ENCODE measurements around the gene TRPV3. TPM values are rescaled to one million over a fixed set of nuclear protein-coding genes. Genes with fewer than 3 reads are reported as not detected.
"Not testable (repeated sequence)": the region's sequence is repeated elsewhere in the genome, so short reads cannot be mapped to it uniquely, and the experiment has no call there.

The TRPV3 gene
- total RNA-seq, 1 donor from 2014 or later, result 0.06 TPM

DNA sequence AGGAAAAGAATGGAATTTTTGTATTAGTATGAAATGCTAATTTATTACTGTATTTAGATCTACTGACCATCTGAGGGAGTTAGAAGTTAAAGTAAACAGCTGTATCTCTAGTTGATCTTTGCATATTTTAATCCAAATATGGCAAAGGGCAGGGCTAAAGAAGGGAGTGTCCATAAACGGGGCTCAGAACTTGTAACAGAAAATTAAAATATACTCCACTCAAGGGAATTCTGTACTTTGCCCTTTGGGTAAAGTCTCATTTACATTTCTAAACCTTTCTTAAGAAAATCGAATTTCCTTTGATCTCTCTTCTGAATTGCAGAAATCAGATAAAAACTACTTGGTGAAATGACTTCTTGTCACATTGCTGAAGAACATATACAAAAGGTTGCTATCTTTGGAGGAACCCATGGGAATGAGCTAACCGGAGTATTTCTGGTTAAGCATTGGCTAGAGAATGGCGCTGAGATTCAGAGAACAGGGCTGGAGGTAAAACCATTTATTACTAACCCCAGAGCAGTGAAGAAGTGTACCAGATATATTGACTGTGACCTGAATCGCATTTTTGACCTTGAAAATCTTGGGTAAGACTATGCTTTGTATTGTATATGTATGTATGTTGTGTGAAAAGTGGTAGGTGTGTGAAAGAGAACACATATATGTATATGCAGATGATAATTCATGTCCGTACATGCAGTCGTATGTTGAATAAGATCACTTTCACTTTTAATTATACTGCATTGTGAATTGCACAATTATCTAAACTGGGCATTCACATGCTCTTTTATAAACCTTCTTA is 81.6 kb downstream of the TRPV3 start, which contains the start of gene ASPA:
ASPA (plus strand) TSS at position 186 of the 799 bp plus-strand sequence; CDS start at position 349, 163 bp downstream.
- DNase-seq (ENCODE audit: extremely low read depth, low read depth, low spot score), result no peak

DNA sequence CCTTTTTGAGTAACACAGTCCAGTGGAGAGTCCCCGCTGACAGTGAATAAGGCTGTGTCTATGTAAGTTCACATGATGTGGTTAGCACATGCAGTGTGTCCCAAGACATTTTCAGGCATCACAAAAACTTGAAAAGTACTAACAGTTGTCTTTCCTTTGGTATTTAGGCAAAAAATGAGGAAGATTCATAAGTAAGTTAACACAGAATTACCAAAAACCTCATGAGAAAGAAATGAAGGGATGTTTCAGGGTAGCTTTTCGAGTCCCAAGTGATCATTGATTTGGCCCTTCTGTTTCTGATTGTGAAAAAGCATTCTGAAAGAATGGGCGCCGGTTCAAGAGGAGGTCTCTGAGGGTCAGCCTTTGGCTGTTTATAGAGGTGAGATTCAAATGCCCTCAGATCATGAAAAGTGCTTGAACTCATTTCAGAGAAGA is 82.3 kb downstream of the TRPV3 start:
- DNase-seq (ENCODE audit: extremely low read depth, low read depth, low spot score), result no peak

DNA sequence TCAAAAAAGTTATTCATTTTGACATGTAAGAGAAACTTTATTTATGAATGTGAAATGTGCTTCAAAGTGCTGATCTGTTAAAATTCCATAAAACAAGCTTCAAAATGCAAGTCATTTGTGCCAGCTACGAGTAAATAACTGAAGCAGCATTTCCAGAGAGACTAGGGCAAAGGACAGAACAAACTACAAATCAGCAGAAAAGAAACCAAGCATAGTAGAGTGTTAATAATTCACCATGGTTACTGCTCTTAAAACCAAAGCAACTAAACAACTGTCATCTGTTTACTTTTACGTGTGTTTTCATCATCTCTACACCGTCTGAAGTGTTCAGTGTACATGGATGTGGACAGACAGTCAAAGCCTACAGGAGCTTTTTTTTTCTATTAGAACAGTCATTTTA is 83.4 kb downstream of the TRPV3 start:
- no peak for DNase-seq (ENCODE audit: extremely low read depth, low read depth, low spot score)

DNA sequence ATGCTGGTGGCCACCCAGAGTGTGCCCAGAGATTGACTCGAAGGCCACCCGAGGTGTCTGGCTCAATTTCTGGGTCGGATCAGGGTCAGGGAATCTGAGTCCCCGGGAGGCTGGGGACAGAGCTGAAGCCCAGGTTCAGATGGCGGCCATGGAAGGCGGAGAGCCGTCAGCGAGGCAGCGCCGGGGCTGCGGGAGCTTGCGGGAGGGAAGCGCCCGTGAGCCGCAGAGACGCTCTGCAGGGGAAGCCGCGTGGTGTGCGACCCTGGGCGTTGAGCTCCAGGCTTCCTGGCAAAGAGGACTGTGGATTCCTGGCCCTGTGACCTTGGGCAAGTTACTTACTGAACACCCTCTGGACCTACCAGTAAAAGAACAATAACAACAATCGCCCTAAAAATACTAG is 85.5 kb downstream of the TRPV3 start:
- DNase-seq (ENCODE audit: extremely low read depth, low read depth, low spot score), result no peak

DNA sequence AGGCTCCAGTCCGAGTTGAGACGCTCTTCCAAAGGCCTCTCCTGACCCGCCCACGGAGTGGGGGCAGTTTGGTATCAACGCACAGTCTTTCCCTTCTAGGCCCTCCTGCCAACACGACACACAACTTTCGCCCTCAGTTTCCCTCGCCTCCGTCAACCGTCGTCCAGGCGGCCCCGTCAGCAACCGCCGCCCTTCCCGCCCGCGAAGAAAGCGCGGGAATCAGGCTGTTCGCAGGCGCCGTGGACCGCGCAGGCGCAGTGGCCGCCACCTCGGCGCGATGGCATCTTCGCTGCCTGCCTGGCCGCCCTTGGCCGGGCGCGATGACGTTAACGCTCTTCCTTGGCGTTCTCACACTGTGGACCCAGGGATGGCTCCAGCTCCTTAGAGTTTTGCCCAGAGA is 86.0 kb downstream of the TRPV3 start, which contains the start of gene SPATA22:
SPATA22 (minus strand) TSS at position 221 of the 400 bp plus-strand sequence. CDS start 2,494 bp downstream, outside the sequence.
- DNase-seq (ENCODE audit: extremely low read depth, low read depth, low spot score), result no peak

DNA sequence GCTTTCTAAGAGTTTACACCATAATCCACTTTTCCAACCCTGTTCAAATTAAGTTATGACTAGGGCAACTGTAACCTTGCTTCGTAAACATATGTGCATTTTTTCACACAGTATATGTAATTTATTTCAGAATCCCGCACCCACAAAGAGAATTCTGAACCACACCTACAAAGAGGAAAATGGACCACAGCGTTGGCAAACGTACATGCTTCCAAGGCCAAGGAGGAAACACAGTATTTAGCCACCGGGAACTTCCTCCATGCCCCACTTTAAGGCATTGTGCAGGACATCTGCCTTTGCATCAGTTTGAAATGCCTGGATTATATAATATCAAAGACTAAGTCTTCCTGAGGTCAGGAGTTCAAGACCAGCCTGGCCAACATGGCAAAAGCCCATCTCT is 88.1 kb downstream of the TRPV3 start:
- no peak for DNase-seq (ENCODE audit: extremely low read depth, low read depth, low spot score)

DNA sequence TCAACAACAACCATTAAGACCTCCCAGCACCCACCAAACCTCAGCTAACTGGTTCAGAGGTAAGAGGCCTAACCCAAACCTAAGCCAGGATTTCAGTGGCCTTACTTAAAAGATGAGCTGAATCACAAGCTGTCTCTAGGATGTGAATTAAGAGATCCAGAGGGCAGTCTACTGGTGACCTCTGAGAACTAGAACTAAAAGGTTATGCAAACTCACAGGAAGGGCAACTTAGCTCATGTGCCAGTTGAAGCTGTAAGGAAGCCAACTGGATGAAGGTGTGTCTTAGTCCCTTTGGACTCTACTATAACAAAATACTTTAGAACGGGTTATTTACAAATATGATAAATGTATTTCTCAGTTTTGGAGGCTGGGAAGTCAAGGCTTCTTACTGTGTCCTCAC is 91.3 kb downstream of the TRPV3 start:
- DNase-seq (ENCODE audit: extremely low read depth, low read depth, low spot score), result not testable (repeated sequence)

Other genes with a start within 250 kb of the TRPV3 start
- not detected in 2 replicates for gene OR3A2, start 171.5 kb downstream of the TRPV3 start, total RNA-seq
- not detected in 2 replicates for gene OR1E1, start 159.4 kb downstream of the TRPV3 start, total RNA-seq
- not detected in 2 replicates for gene OR3A3, start 146.4 kb downstream of the TRPV3 start, total RNA-seq
- gene OR1E2, start 124.0 kb downstream of the TRPV3 start, total RNA-seq, result not detected in 2 replicates
- not detected in 2 replicates for gene SPATA22, start 86.0 kb downstream of the TRPV3 start, total RNA-seq
- not detected in 2 replicates for gene ASPA, start 81.8 kb downstream of the TRPV3 start, total RNA-seq
- 1.2 and 2.2 TPM in 2 replicates for gene TRPV1, start 51.6 kb upstream of the TRPV3 start, total RNA-seq
- gene SHPK, start 78.4 kb upstream of the TRPV3 start, total RNA-seq, result 14.5 and 15.0 TPM in 2 replicates
- gene CTNS, start 78.9 kb upstream of the TRPV3 start, total RNA-seq, result 25.7 and 29.9 TPM in 2 replicates
- 358 and 402 TPM in 2 replicates for gene TAX1BP3, start 110.8 kb upstream of the TRPV3 start, total RNA-seq
- 17.5 and 24.1 TPM in 2 replicates for gene EMC6, start 111.0 kb upstream of the TRPV3 start, total RNA-seq
- 1.2 and 2.9 TPM in 2 replicates for gene P2RX5, start 138.3 kb upstream of the TRPV3 start, total RNA-seq
- gene HASPIN, start 166.1 kb upstream of the TRPV3 start, total RNA-seq, result 3.2 and 6.3 TPM in 2 replicates
- 10.5 and 13.3 TPM in 2 replicates for gene ITGAE, start 243.4 kb upstream of the TRPV3 start, total RNA-seq